SK-N-SH treated with all-trans-retinoic acid at 6 μM for 48 hours (cell line): ENCODE measurements around the gene MTPN.

Source experiments
- ATAC-seq: fragments of 200-7000 bp; cut with Tn5 transposase; 3 replicates; pipeline ENCODE4 v1.9.1; 2020; ENCODE audit warnings: mild to moderate bottlenecking, moderate library complexity
- ARNTL ChIP-seq: fragments of 450-650 bp; formaldehyde crosslinking; IDR thresholded peaks from 2 replicates; pipeline ENCODE4 v1.5.0; 2020; ENCODE audit warnings: low read depth, mild to moderate bottlenecking, moderate library complexity, borderline replicate concordance
- CSDC2 ChIP-seq: fragments of 250-450 bp; sonication (Bioruptor Pico); IDR thresholded peaks from 2 replicates; pipeline ENCODE4 v1.5.0; 2020; ENCODE audit warnings: mild to moderate bottlenecking, moderate library complexity
- CSRNP3 ChIP-seq: fragments of 250-450 bp; sonication (Bioruptor Pico); IDR thresholded peaks from 2 replicates; pipeline ENCODE4 v1.5.1; 2021; ENCODE audit warnings: mild to moderate bottlenecking, moderate library complexity
- ESRRG ChIP-seq: fragments of 250-450 bp; sonication (Bioruptor Pico); IDR thresholded peaks from 2 replicates; pipeline ENCODE4 v1.6.1; 2021; ENCODE audit warnings: mild to moderate bottlenecking
- GLIS3 ChIP-seq: fragments of 250-450 bp; sonication (Bioruptor Pico); IDR thresholded peaks from 2 replicates; pipeline ENCODE4 v1.5.0; 2020; ENCODE audit warnings: mild to moderate bottlenecking, moderate library complexity
- ISL1 ChIP-seq: fragments of 250-450 bp; sonication (Bioruptor Pico); IDR thresholded peaks from 2 replicates; pipeline ENCODE4 v2.1.2; 2022; ENCODE audit warnings: mild to moderate bottlenecking, moderate library complexity
- OSR1 ChIP-seq: fragments of 250-450 bp; sonication (Bioruptor Pico); IDR thresholded peaks from 2 replicates; pipeline ENCODE4 v1.8.0; 2022; ENCODE audit warnings: moderate library complexity, mild to moderate bottlenecking, inconsistent platforms
- PATZ1 ChIP-seq: fragments of 250-450 bp; sonication (Bioruptor Pico); IDR thresholded peaks from 2 replicates; pipeline ENCODE4 v1.8.0; 2020; ENCODE audit warnings: mild to moderate bottlenecking, moderate library complexity, borderline replicate concordance
- POU6F1 ChIP-seq: fragments of 250-450 bp; sonication (Bioruptor Pico); IDR thresholded peaks from 2 replicates; pipeline ENCODE4 v1.8.0; 2021; ENCODE audit warnings: low read depth, mild to moderate bottlenecking, moderate library complexity, borderline replicate concordance
- PPARA ChIP-seq: fragments of 250-450 bp; sonication (Bioruptor Pico); IDR thresholded peaks from 2 replicates; pipeline ENCODE4 v1.5.0; 2020; ENCODE audit warnings: mild to moderate bottlenecking, borderline replicate concordance
- RARB ChIP-seq: fragments of 250-450 bp; sonication (Bioruptor Pico); IDR thresholded peaks from 2 replicates; pipeline ENCODE4 v1.8.0; 2021; ENCODE audit warnings: mild to moderate bottlenecking, moderate library complexity
- SNAI2 ChIP-seq: fragments of 250-450 bp; sonication (Bioruptor Pico); IDR thresholded peaks from 2 replicates; pipeline ENCODE4 v1.5.0; 2020; ENCODE audit warnings: mild to moderate bottlenecking, moderate library complexity
- TCF4 ChIP-seq: fragments of 250-450 bp; sonication (Bioruptor Pico); IDR thresholded peaks from 2 replicates; pipeline ENCODE4 v1.8.0; 2021; ENCODE audit warnings: mild to moderate bottlenecking, moderate library complexity, borderline replicate concordance
- TOX ChIP-seq: fragments of 250-450 bp; sonication (Bioruptor Pico); IDR thresholded peaks from 2 replicates; pipeline ENCODE4 v1.8.0; 2021; ENCODE audit warnings: mild to moderate bottlenecking, moderate library complexity, borderline replicate concordance
- TSHZ2 ChIP-seq: fragments of 250-450 bp; sonication (Bioruptor Pico); IDR thresholded peaks from 2 replicates; pipeline ENCODE4 v1.5.0; 2020; ENCODE audit warnings: mild to moderate bottlenecking, moderate library complexity
- ZC3H10 ChIP-seq: fragments of 250-450 bp; sonication (Bioruptor Pico); IDR thresholded peaks from 2 replicates; pipeline ENCODE4 v1.5.1; 2021; ENCODE audit warnings: mild to moderate bottlenecking, moderate library complexity
- ZFP3 ChIP-seq: fragments of 250-450 bp; sonication (Bioruptor Pico); IDR thresholded peaks from 2 replicates; pipeline ENCODE4 v1.5.0; 2020; ENCODE audit warnings: mild to moderate bottlenecking, moderate library complexity
- ZFP30 ChIP-seq: fragments of 450-650 bp; formaldehyde crosslinking; IDR thresholded peaks from 2 replicates; pipeline ENCODE4 v1.5.0; 2022; ENCODE audit warnings: mild to moderate bottlenecking, moderate library complexity
- ZNF565 ChIP-seq: fragments of 450-650 bp; formaldehyde crosslinking; conservative IDR thresholded peaks from 2 replicates; pipeline ENCODE4 v1.5.0; 2020; ENCODE audit warnings: low read depth, mild to moderate bottlenecking, moderate library complexity
- ZNF70 ChIP-seq: fragments of 450-650 bp; formaldehyde crosslinking; IDR thresholded peaks from 2 replicates; pipeline ENCODE4 v1.5.0; 2020; ENCODE audit warnings: mild to moderate bottlenecking, moderate library complexity
- ZNF8 ChIP-seq: fragments of 450-650 bp; formaldehyde crosslinking; IDR thresholded peaks from 2 replicates; pipeline ENCODE4 v1.5.0; 2020; ENCODE audit warnings: mild to moderate bottlenecking, moderate library complexity

MTPN gene

GRCh38 chr7:135970045-135970444 is 7.1 kb downstream of the MTPN start:
- no peak for ATAC-seq
- no peak for TF ChIP-seq RARB
- TF ChIP-seq SNAI2 (CRISPR knock-in tag): no peak
- TF ChIP-seq CSDC2 (CRISPR knock-in tag): no peak
- TF ChIP-seq ESRRG (CRISPR knock-in tag): no peak
- TF ChIP-seq ZNF8 (CRISPR knock-in tag): no peak
- TF ChIP-seq ARNTL: no peak
- TF ChIP-seq ZFP3 (CRISPR knock-in tag): no peak
- no peak for TF ChIP-seq PATZ1 (CRISPR knock-in tag)
- TF ChIP-seq ZC3H10: no peak
- no peak for TF ChIP-seq TCF4 (CRISPR knock-in tag)
- TF ChIP-seq TSHZ2: no peak
- no peak for TF ChIP-seq OSR1 (CRISPR knock-in tag)
- no peak for TF ChIP-seq POU6F1 (CRISPR knock-in tag)
- TF ChIP-seq TOX (CRISPR knock-in tag): no peak
- TF ChIP-seq ZNF70 (CRISPR knock-in tag): no peak
- TF ChIP-seq, all 23 proteins: peak for 0

- TF ChIP-seq RARB (no peak), GLIS3 (no peak), OSR1 (CRISPR knock-in tag) (no peak), PPARA (CRISPR knock-in tag) (no peak), CSRNP3 (CRISPR knock-in tag) (no peak), TOX (CRISPR knock-in tag) (no peak), CSDC2 (CRISPR knock-in tag) (no peak), ZC3H10 (no peak), ISL1 (CRISPR knock-in tag) (no peak), ZFP30 (CRISPR knock-in tag) (no peak), SNAI2 (CRISPR knock-in tag) (no peak)
- no peak for ATAC-seq
Measured at GRCh38 chr7:135966341-135967043, 10.7 kb downstream of the MTPN start.

GRCh38 chr7:135965602-135966001 is 11.6 kb downstream of the MTPN start:
- TF ChIP-seq ESRRG (CRISPR knock-in tag) (no peak), ZNF565 (no peak), TOX (CRISPR knock-in tag) (no peak), PPARA (CRISPR knock-in tag) (no peak), GLIS3 (no peak), OSR1 (CRISPR knock-in tag) (no peak), ISL1 (CRISPR knock-in tag) (no peak), ZFP30 (CRISPR knock-in tag) (no peak), PATZ1 (CRISPR knock-in tag) (no peak), ARNTL (no peak), ZFP3 (CRISPR knock-in tag) (no peak), ZNF8 (CRISPR knock-in tag) (no peak), CSRNP3 (CRISPR knock-in tag) (no peak)
- ATAC-seq: no peak
